Fibroblast of the conjunctiva (primary cell): ENCODE results near the gene VIPR2.
"Not testable (repeated sequence)": the region's sequence is repeated elsewhere in the genome, so short reads cannot be mapped to it uniquely, and the experiment has no call there.

Experiments used
- DNase-seq: peaks from one replicate; pipeline ENCODE4 v3.0.0-alpha.2; 2010; ENCODE audit warnings: low read depth

Gene VIPR2

GRCh38 chr7:159144758-159145489 is at the start of gene VIPR2:
TSS of gene VIPR2 (minus strand) at chr7:159144867. CDS start at chr7:159144771, 96 bp downstream.
- no peak for DNase-seq

DNA sequence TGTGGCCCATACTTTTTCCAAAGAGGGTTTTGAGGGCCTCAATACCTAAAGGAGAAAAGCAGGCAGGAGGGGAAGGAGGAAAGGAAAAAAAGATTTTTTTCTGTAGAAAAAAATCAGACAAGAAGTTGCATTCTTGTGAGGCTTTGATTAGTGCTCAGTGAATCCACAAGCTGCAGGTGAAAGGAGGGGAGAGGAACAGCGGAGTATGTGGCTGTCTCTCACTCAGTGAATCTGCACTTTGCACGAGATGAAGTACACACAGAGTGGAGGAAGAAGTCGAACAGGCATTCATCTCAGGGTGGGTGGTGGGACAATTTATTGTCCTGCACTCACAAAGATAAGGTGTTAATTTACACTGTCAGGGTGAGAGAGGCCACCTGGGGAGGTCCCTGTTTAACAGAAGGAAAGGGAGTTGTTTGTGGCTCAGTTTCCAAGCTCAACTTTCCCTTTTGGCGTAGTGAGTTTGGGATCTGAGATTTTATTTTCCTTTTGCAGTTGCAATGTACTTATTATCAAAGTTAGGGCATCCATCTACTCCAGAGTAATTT is 49.0 kb upstream of the VIPR2 start:
- DNase-seq, result no peak

GRCh38 chr7:159192725-159193453 is 48.2 kb upstream of the VIPR2 start:
- no peak for DNase-seq

DNA sequence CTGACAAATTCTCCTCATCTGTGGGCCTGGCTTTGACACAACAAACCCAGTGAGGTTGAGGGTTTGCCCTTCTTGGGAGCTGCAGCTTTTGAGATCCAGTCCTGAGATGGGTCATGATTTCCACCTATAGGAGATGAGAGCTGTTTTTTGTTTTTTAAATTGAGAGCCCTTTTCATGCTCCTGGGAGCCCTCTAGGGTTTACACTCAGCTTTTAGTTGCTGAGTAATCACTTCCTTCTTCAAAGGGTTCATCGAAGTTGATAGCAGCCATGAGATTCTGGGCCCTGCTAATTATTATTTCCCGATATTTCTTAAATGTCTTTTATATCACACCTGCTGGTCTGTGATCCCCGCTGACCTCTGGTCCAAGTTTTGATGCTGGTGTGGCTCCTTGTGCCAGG is 47.3 kb upstream of the VIPR2 start:
- no peak for DNase-seq

DNA sequence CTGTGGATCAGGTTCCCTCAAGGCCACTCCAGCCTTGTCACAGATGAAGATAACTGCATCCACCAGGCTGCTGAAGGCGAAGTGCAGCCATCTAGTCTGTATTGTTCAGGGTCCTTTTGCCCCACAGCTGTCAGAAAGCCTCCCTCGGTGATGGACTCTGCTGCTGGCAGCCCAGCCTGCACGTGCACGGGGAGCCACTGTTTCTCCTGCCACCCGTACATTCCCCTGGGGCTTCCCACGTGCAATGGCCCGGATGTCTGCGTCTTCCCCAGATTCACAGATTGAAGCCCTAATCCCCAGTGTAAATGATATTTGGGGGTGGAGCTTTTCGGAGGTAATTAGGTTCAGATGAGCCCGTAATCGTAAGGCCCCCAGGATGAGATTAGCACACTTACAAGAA is 46.6 kb upstream of the VIPR2 start:
- no peak for DNase-seq

DNA sequence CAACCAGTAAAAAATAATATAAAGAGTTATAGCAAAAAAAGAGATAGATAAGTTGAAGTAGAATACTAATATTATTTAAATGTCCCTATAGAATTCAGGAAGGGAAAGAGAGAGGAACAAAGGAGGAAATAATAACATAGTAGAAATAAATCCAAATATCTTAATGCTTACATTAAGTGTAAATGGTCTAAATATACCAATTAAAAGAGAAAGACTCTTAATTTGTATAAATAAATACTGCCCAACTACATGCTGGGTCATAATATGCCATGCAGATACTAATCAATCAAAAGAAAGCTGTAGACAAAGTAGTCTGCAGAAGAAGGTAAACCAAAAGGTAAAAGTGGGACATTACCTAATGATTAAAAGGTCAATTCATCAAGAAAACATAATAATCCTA is 43.3 kb upstream of the VIPR2 start:
- DNase-seq, result no peak

DNA sequence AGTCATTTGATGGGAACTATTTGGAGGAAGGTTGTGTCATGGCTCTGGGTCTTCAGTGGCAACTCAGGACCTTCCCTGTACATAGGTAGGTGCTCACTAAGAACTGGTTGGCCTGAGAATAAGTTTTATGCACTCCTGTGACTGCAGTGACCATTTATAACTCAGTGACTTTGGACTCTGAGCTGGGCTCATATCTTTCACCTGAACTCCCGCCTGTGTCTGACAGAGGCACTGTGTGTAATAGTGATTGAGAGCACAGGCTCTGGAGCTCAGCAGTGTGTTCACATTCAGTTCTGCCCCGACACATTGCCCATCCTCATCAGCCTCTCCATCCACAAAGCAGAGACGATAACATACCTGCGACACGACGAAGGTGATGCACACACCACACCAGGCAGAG is 34.6 kb upstream of the VIPR2 start:
- DNase-seq, result no peak

- DNase-seq, result no peak
Observed at GRCh38 chr7:159177284-159177953, 32.8 kb upstream of the VIPR2 start.

DNA sequence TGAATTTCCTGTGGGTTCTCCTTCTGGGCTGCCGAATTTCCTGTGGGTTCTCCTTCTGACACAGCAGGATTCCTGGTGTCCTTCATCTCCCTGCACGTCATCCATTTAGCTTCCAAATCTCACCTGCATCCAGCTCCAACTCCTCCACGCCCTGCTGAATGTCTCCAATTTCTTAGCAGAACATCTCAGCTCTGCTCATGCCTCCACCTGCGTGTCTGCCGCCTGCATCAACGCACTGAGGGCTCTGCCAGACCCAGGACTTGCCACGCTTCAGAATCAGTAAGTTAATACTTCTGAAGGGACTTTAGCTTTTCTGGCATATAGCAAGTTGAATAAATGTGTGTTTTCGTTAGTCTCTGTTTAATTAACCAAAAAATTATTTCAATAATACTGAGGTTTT is 31.1 kb upstream of the VIPR2 start:
- no peak for DNase-seq

DNA sequence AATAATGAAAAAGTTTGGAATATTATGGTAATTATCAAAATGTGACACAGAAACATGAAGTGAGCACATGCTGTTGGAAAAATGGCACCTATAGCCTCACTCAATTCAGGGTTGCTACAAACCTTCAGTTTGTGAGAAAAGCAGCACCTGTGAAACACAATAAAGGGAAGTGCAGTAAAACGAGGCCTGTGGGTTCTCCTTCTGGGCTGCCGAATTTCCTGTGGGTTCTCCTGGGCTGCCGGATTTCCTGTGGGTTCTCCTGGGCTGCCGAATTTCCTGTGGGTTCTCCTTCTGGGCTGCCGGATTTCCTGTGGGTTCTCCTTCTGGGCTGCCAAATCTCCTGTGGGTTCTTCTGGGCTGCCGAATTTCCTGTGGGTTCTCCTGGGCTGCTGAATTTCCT is 30.4 kb upstream of the VIPR2 start:
- not testable (repeated sequence) for DNase-seq

GRCh38 chr7:159172400-159172799 is 27.7 kb upstream of the VIPR2 start:
- DNase-seq, result no peak

DNA sequence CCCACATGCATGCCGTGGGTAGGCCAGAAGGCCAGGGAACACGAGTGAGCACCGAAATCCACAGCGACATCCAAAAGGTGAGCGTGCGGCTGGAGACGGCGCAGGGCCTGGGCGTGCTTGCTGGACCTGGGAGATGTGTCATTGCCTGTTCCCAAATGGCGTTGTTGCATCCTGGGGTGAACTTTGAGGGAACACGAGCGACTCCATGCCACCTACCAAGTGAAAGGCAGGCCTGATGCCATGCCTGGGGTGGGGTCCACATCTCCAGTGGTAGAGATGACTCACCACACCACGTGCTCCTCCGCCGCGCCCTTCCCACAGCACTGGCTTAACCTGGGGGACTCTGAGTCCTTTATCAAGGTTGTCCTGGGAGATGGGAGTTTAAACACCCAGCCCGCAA is 24.7 kb upstream of the VIPR2 start:
- no peak for DNase-seq

- no peak for DNase-seq
Observed at GRCh38 chr7:159167139-159167538, 22.5 kb upstream of the VIPR2 start.

- DNase-seq, result no peak
Observed at GRCh38 chr7:159166530-159166929, 21.9 kb upstream of the VIPR2 start.

DNA sequence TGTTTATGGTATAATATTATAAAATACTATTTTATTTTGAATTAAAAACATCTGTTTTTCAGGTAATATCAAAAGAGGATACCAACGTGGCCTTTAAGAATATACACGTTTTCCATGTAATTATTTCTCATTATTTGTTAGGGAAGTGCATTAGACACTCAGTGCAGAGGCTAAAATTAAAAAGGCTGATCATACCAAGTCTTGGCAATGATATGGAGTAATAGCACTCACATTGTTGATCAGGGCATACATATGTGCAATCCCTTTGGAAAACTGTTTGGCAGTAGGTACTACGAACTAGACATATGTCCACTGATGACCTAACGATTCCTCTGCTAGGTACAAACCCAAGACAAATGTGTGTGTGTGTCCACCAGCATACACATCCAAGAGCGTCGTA is 20.7 kb upstream of the VIPR2 start:
- DNase-seq, result no peak

DNA sequence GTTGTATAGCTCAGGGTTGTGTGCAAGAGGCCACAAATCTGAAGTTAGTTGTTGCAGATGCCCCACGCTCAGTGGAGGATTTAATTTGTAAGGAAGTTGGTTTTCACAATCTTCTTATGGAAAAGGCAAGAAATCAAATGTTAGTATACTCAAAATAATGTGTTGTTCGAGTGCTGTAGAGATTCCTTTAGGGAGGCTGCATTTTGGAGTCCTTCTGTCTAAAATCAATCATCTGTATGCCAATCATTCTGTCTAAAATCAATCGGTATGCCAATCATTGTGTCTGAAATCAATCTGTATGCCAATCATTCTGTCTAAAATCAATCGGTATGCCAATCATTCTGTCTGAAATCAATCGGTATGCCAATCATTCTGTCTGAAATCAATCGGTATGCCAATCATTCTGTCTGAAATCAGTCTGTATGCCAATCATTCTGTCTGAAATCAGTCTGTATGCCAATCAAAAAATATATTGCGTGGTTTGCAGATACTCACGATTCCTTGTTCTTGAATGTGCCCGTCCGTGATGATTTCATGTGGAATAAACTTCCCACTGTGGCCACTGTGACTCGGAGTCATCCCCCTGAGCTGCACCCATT is 19.1 kb upstream of the VIPR2 start:
- not testable (repeated sequence) for DNase-seq

GRCh38 chr7:159162050-159162626 is 17.5 kb upstream of the VIPR2 start:
- not testable (repeated sequence) for DNase-seq

- DNase-seq, result no peak
Observed at GRCh38 chr7:159160450-159160849, 15.8 kb upstream of the VIPR2 start.

GRCh38 chr7:159159731-159160130 is 15.1 kb upstream of the VIPR2 start:
- DNase-seq, result no peak

DNA sequence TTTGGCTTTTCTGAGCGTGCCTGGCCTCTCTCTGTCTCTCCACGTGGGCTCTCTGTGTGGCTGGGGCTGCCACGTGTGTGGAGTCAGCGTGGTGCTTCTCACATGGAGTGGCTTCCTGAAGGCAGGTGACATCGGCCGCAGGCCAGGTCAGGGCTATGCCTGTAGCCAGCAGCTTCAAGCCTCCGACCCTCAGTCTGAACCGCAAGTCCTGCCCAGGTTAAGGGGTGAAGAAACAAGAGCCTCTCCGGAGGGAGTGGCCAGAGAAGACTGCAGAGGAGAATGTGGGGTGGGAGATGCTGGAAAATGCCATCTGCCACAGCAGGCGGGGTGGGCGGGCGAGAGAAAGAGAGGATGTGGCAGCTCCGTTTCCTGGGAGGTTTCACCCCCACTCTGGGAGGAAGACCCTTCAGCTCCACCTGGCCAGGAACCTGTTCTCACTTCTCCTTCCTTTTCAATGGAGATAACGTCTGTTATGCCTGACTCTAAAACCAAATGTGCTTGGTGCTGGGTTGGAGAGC is 14.3 kb upstream of the VIPR2 start:
- no peak for DNase-seq

DNA sequence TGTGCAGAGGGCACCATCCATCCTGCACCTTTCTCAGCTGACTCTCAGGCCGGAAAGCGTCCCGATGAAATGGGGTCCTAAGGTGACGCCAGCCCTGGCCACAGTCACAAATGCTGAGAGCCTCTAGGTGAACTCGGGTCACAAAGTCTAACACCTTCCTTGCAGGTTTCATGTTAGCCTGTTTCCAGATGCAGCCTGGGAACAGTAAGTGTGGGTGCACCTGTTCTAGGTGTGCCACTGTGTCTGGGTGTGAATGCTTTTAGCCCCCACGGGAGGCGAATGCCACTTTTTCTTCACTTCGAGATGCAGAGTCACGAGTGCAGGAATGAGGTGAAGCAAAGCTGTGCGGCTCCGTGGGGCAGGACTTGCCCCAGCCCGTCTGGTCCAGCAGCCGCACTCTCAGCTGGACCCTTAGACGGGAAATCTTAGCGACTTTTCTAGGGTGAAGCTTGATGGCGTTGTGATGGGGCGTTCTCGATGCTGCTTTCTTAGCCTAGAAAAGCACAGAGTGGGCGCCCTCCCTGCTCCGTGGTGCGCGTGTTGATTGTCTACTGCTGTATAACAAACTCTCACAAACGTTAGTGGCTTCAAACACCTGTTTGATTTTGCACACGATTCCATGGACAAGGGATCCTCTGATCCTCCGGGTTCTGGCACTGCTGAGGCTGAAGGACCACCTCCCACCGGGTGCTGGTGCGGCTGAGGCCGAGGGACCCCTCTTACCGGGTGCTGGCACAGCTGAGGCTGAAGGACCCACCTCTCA is 13.6 kb upstream of the VIPR2 start:
- DNase-seq, result no peak
